Daoy (cell line): Measurements from ENCODE around the gene OGFOD3. TPM values are rescaled to one million over a fixed set of nuclear protein-coding genes. Genes with fewer than 3 reads are reported as not detected.
"Not testable (repeated sequence)": the region's sequence is repeated elsewhere in the genome, so short reads cannot be mapped to it uniquely, and the experiment has no call there.

Experiments
- DNase-seq: peaks from one replicate; pipeline ENCODE4 v3.0.0-alpha.2; 2015; ENCODE audit warnings: low read depth
- total RNA-seq: library from RNA; depleted of rRNA; stranded (reverse); fragments of >200 nt; shearing (Covaris generic); gene quantifications from 2 replicates; pipeline ENCODE4 v1.2.3, GENCODE V29; 2014

The OGFOD3 gene
- total RNA-seq, 1 experiment from 2014 or later, result 39.8 TPM

DNA sequence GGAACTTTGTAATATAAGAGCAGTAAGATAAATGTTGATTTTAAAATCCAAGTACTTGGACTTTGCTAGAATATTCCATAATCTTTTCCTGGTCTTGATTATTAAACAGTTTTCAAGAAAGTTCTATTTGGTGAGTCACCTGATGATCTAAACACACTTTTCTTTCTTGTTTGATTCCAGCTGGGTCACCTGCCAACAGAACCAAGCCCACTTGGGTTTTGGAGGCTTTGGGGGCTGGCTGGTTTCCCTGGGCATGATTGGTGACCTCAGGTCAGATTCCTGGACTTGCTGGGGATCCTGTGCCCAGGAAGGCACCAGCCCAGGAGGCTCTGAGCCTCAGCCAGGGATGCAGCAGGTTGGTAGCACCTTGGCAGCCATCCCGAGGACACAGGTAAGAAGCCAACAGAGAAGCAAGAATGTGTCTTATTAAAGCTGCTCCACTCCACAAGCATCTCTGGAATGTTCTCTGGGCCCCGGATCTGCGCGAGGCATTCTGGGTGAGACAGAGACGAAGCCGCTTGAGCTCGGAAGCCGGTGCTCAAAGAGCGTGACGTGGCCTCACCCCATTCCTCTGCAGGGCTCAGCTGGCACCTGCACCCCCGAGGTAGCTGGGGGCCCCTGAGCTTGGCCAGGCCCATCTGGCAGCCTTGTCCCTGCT is 62.5 kb downstream of the OGFOD3 start:
- no peak for DNase-seq

- DNase-seq, result no peak
These were observed 63.5 kb downstream of the OGFOD3 start for GRCh38 chr17:82354804-82355308.

GRCh38 chr17:82353484-82353883 is 64.9 kb downstream of the OGFOD3 start:
- DNase-seq, result no peak

GRCh38 chr17:82351713-82352488 is 66.5 kb downstream of the OGFOD3 start:
- peak; percentile 86 for DNase-seq

- no peak for DNase-seq
These were observed 67.1 kb downstream of the OGFOD3 start for GRCh38 chr17:82351254-82351712.

DNA sequence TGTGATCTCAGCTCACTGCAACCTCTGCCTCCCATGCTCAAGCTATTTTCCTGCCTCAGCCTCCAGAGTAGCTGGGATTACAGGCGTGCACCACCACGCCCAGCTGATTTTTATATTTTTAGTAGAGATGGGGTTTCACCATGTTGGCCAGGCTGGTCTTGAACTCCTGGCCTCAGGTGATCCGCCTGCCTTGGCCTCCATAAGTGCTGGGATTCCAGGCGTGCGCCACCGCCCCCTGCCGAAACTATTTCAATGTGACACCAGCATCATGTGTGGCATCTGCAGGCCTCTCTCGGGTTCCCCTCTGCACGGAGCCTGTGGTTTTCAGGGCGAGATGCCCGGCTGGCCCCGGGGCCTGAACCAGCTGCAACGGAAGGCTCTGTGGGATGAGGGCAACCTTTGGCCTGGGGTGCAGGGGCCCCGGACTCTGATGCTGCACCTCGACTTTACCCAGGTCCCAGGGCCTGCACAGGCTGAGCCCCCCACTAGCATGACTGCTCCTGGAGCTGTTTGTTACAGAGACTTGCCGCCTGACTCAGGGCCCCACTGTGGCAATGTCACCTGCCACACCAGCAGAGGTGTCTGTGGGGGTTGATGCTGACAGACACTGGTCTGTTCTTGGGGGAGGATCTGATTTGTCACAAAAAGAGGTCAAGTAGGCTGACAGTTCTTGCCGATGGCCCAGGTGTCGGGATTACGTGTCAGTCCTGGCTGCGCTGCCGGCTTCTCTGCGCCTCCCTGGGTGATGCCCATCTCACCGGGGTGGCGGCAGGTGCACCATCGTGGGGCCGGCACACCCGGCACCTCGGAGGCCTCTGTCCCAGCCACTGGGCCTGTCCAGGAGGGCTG is 68.0 kb downstream of the OGFOD3 start:
- DNase-seq, result peak; percentile 68

- DNase-seq, result no peak
These were observed 69.1 kb downstream of the OGFOD3 start for GRCh38 chr17:82349287-82349701.

- no peak for DNase-seq
These were observed 69.5 kb downstream of the OGFOD3 start for GRCh38 chr17:82348866-82349265.

DNA sequence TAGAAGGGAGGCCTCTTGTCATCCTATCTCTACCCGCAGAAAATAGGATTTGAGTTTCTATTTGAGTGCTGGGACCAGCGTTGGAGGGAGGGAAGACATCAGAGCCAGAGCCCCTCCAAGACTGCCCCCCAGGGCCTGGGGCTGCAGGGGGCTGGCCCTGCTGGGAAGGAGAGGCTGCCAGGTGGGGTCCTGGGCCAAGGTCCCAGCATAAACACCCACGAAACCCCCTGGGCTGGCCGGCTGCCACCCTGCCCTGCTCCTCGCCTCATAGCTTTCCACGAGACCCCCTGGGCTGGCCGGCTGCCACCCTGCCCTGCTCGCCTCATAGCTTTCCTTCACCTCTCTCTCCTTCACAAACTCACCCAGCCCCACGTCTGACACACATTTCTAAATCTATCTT is 70.0 kb downstream of the OGFOD3 start:
- DNase-seq, result no peak

GRCh38 chr17:82347994-82348393 is 70.4 kb downstream of the OGFOD3 start:
- not testable (repeated sequence) for DNase-seq

DNA sequence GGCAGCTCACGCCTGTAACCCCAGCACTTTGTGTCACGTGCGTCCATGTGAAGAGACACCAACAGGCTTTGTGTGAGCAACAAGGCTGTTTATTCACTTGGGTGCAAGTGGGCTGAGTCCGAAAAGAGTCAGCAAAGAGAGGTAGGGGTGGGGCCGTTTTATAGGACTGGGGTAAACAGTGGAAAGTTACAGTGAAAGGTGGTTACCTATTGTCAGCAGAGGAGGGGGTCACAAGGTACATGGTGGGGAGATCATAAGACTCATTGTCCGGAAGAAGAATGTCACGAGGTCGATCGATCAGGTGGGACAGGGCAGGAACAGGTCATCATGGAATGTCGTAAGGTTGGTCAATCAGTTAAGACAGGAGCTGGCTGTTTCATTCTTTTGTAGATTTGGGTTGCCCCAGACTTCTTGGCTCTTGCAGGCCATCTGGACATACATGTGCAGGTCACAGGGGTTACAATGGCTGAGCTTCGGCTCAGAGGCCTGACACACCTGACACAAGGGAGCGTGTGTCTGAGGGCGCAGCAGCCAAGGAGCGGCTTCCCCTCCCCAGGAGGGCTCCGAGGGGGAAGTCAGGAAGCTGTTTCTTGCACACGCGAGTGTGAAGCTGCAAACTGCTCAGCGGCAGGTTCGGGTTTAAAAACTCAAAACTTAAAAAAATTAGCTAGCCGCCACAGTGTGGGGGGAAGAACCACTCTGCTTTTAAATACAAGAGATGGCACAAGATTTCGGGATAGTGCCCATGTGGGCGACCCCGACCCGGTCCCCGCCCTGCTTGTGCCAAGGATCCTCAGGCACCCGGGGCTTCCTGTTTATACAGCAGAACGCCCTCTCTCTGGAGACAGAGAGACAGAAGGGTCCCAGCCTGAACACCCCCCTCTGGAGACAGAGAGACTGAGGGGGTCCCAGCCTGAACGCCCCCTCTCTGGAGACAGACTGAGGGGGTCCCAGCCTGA is 71.8 kb downstream of the OGFOD3 start:
- no peak for DNase-seq

DNA sequence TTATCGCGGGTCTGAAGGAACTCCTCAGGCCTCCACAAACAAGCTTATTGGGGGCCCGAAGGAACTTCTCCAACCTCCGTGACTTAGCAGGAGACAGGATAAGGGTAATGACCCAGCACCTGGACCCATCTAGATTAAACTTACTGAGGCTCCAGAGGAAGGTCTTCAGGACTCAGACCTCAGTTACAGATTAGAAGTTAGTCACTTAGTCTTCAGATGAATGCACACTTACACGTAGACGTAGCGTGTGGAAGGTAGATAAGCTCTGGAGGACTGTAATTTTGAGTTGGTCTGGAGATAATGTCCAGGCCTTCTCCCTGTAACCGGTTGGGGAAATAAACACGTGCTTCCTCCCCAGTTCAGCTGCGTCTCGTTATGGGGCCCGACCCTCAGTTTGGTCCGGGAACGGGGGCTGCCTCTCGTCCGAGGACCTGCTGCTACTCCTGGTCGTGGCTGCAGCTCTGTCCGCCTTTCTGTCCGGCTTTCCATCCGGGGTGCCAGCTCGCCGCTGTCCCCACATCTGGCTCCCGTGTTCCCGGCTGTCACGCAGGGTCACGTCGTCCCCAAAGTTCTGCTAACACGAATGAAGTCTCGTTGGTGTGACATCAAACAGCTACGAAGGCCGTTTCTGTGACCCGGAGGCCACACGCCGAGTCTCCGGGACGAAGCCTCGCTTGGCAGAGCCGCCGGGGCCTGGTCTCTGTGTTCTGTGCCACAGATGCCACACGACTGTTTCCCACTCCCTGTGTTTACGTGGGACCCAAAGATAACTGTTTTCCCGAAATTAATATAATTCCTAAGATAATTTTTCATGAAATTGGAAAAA is 73.0 kb downstream of the OGFOD3 start:
- no peak for DNase-seq

- DNase-seq, result no peak
These were observed 74.0 kb downstream of the OGFOD3 start for GRCh38 chr17:82344175-82344907.

DNA sequence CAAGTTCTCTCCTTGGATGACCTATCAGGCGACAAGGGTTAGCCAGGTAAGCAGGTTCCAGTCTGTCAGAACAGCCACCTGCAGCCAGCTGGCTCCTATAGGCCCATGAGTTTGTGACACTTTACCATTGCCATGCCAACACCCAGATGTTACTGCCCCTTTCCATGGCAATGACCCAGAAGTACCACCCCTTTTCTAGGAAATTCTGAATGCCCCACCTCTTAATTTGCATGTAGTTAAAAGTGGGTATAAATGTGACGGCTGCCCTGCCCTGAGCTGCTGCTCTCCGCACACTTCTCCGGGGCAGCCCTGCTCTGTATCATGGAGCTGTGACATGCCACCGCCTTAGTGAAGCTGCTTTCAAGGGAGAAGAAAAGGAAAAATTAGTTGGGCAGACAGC is 74.8 kb downstream of the OGFOD3 start:
- DNase-seq, result no peak

DNA sequence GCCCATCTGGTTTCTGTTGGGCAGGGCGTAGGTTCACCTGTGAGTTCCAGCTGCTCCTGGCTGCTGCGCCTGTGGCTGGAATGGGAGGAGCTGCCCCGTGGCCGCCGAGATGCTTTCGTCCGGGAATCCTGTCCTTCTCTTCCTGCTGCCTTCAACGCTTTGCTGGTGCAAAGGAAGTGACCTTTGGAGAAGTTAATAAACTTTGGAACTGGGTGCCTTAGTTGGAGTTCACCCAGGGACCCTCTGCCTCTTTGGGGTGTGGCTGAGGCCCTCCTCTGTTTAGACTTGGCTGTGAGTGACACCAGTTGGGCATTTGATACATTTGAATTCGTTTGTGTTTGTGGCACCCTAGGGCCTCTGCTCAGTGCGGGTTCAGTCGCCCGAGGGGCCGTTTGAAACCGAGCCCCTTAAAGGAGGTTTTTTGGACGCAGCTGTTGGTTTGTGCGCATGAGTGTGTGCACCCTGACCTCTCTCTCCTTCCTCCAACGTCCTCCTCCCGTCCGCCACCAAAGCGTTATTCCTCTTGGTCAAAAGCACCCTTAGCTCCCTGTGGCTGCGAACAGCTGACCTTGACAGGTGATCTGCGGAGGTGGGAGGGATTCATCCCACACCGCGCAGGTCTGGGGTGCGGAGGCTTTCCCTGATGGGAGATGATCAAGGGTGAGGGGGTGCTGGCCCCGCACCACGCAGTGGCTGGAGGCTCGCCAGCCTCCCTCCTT is 75.9 kb downstream of the OGFOD3 start:
- DNase-seq, result no peak

DNA sequence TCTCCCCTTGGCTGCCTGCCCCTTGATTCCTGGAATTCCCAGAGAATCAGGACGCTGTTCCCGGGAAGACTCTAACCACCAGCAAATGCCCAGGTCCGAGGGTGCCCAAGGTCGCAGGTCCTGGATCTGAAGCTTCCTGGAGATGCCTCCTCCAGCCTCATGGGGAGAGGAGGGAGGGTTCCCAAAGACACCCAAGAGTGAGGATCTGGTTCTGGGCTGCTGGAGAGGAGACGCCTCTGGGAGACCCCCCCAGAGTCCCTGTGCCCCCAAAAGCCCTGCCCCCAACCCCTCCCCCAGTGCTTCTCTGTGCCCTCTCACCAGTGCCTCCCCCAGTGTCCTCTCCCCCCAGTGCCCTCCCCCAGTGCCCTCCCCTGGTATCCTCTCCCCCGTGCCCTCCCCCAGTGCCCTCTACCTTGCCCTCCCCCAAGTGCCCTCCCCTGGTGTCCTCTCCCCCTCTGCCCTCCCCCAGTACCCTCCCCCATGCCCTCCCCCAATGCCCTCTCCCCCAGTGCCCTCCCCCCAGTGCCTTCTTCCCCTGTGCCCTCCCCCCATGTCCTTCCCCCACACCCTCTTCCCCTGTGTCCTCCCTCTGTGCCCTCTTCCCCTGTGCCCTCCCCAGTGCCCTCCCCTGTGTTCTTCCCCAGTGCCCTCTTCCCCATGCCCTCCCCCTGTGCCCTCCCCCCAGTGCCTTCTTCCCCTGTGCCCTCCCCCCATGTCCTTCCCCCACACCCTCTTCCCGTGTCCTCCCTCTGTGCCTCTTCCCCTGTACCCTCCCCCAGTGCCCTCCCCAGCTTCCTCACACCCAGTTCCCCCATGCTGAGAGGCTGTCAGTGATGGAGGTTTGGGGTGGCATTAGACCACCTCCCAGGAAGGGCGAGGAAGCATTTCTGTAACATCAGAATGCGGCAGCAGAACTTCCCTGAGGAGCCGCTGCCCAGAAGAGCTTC is 78.5 kb downstream of the OGFOD3 start:
- no peak for DNase-seq
